ENCODE data around the gene TAF7.
A peak's percentile ranks its signal among the peaks of the same experiment; 100 is the strongest.
"Not testable (repeated sequence)": the region's sequence is repeated elsewhere in the genome, so short reads cannot be mapped to it uniquely, and the experiment has no call there.

TAF7 gene

GRCh38 chr5:141338538-141339306 lies 18.1 kb upstream of the TAF7 start, which contains the start of gene PCDHGA2:
TSS of gene PCDHGA2 (plus strand) at chr5:141338760.
- DNase-seq (ENCODE audit: low read depth in 2 of 2, low spot score in 1 of 2): no peak

- DNase-seq (ENCODE audit: low read depth in 2 of 2, low spot score in 1 of 2): not testable (repeated sequence)
Measured at GRCh38 chr5:141332571-141332970, 12.0 kb upstream of the TAF7 start.

- DNase-seq (ENCODE audit: low read depth in 2 of 2, low spot score in 1 of 2): no peak
Measured at GRCh38 chr5:141330299-141331080, 9.9 kb upstream of the TAF7 start, which contains the start of gene PCDHGA1. TSS of gene PCDHGA1 (plus strand) at chr5:141330514.

- no peak for DNase-seq (ENCODE audit: low read depth in 2 of 2, low spot score in 1 of 2)
Measured at GRCh38 chr5:141328231-141328630, 7.6 kb upstream of the TAF7 start.

- DNase-seq (ENCODE audit: low read depth in 2 of 2, low spot score in 1 of 2): peak; percentile 33 to 54
Measured at GRCh38 chr5:141326088-141326854, 5.7 kb upstream of the TAF7 start.

- no peak for DNase-seq (ENCODE audit: low read depth in 2 of 2, low spot score in 1 of 2)
Measured at GRCh38 chr5:141322261-141322660, 1.7 kb upstream of the TAF7 start.

- DNase-seq (ENCODE audit: low read depth in 2 of 2, low spot score in 1 of 2): no peak
Measured at GRCh38 chr5:141319699-141320098, 885 bp downstream of the TAF7 start.

GRCh38 chr5:141319202-141319601 lies 1.4 kb downstream of the TAF7 start:
- DNase-seq (ENCODE audit: low read depth in 2 of 2, low spot score in 1 of 2): no peak

GRCh38 chr5:141316963-141317362 lies 3.6 kb downstream of the TAF7 start:
- not testable (repeated sequence) for DNase-seq (ENCODE audit: low read depth in 2 of 2, low spot score in 1 of 2)

GRCh38 chr5:141313711-141314110 lies 6.9 kb downstream of the TAF7 start:
- DNase-seq (ENCODE audit: low read depth in 2 of 2, low spot score in 1 of 2): no peak

- no peak for DNase-seq (ENCODE audit: low read depth in 2 of 2, low spot score in 1 of 2)
Measured at GRCh38 chr5:141306630-141307029, 14.0 kb downstream of the TAF7 start.

- no peak for DNase-seq (ENCODE audit: low read depth in 2 of 2, low spot score in 1 of 2)
Measured at GRCh38 chr5:141303756-141304155, 16.8 kb downstream of the TAF7 start, which contains the start of gene SLC25A2. TSS of gene SLC25A2 (minus strand) at chr5:141304049. CDS start at chr5:141303865, 184 bp downstream.

- no peak for DNase-seq (ENCODE audit: low read depth in 2 of 2, low spot score in 1 of 2)
Measured at GRCh38 chr5:141298376-141298775, 22.2 kb downstream of the TAF7 start.

GRCh38 chr5:141272906-141273305 lies 47.7 kb downstream of the TAF7 start:
- DNase-seq (ENCODE audit: low read depth in 2 of 2, low spot score in 1 of 2): no peak

GRCh38 chr5:141269195-141269594 lies 51.4 kb downstream of the TAF7 start:
- DNase-seq (ENCODE audit: low read depth in 2 of 2, low spot score in 1 of 2): no peak

Measured in stimulated activated CD8-positive, alpha-beta memory T cell treated with anti-CD3 and anti-CD28 coated beads, Interleukin-4, amount 100 ng/mL, for 1 hour (primary cell).